A673 (cell line): Measurements from ENCODE around the gene EFCAB9.

Experiments used
- EZH2 ChIP-seq: fragments of 200-600 bp; sonication (generic); IDR thresholded peaks from 2 replicates; pipeline ENCODE4 v1.6.1; 2017; ENCODE audit warnings: borderline replicate concordance, low read depth, mild to moderate bottlenecking, mixed read lengths, antibody characterized with exemption, low read length; ENCODE audit not compliant: poor library complexity, severe bottlenecking
- TF ChIP-seq, protein P1 (sequence below): fragments of 300-800, 200-600 bp; sonication (generic); conservative IDR thresholded peaks from 2 replicates; pipeline ENCODE4 v1.5.1; 2017; ENCODE audit warnings: low read depth, mild to moderate bottlenecking, antibody characterized with exemption, low read length, moderate library complexity, mixed read lengths

DNA sequence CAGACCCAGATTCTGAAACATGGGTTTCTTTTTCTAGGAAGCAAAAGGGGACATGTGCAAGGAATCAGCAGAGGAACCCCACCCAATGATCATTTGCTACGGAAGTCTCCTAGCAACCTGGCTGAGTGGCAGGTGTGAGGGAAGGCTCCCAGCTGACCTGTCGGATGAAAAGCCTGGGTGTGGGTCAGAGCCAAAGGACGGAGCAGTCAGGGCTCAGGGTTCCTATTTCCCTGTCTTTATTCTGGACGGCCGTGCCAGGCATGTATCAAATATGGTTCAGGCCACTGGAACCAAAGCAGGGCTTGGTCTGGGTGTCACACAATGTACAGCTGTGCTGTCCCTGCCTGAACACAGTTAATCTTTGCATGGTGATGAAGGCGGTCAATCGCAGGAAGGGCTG lies 26.1 kb upstream of the EFCAB9 start:
- TF ChIP-seq EZH2: no peak
- TF ChIP-seq, protein P1, sequence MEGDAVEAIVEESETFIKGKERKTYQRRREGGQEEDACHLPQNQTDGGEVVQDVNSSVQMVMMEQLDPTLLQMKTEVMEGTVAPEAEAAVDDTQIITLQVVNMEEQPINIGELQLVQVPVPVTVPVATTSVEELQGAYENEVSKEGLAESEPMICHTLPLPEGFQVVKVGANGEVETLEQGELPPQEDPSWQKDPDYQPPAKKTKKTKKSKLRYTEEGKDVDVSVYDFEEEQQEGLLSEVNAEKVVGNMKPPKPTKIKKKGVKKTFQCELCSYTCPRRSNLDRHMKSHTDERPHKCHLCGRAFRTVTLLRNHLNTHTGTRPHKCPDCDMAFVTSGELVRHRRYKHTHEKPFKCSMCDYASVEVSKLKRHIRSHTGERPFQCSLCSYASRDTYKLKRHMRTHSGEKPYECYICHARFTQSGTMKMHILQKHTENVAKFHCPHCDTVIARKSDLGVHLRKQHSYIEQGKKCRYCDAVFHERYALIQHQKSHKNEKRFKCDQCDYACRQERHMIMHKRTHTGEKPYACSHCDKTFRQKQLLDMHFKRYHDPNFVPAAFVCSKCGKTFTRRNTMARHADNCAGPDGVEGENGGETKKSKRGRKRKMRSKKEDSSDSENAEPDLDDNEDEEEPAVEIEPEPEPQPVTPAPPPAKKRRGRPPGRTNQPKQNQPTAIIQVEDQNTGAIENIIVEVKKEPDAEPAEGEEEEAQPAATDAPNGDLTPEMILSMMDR: no peak
